ENCODE data around the gene GALM.

Gene GALM

GRCh38 chr2:38665854-38666555 lies at the start of gene GALM:
GALM (plus strand) TSS chr2:38666114; CDS start chr2:38666162, 48 bp downstream.
- Histone ChIP-seq H3K4me3 (ENCODE audit: low read depth, low read length) (no peak within 1 kb of the TSS), H3K27ac (no peak within 1 kb of the TSS), H3K9me3 (ENCODE audit: severe bottlenecking) (no peaks in the 10 kb centered on the region), H3K36me3 (no peaks in the 10 kb centered on the region), H3K27me3 (ENCODE audit: insufficient read depth, low read depth, severe bottlenecking) (no peaks in the 10 kb centered on the region)
- no peak for TF ChIP-seq CTCF (IDR thresholded peaks at IDR 0.05; ENCODE audit: low read depth, low read length)
- no peak for DNase-seq

GRCh38 chr2:38617301-38617700 lies 48.6 kb upstream of the GALM start:
- Histone ChIP-seq H3K4me3 (ENCODE audit: low read depth, low read length) (no peak overlapping the region), H3K36me3 (no peaks in the 10 kb centered on the region), H3K27ac (no peak overlapping the region), H3K9me3 (ENCODE audit: severe bottlenecking) (no peaks in the 10 kb centered on the region), H3K27me3 (ENCODE audit: insufficient read depth, low read depth, severe bottlenecking) (no peaks in the 10 kb centered on the region)
- no peak for TF ChIP-seq CTCF (IDR thresholded peaks at IDR 0.05; ENCODE audit: low read depth, low read length)
- no peak for DNase-seq

GRCh38 chr2:38619458-38620164 lies 46.3 kb upstream of the GALM start:
- H3K27me3 ChIP-seq (ENCODE audit: insufficient read depth, low read depth, severe bottlenecking): no peaks in the 10 kb centered on the region

GRCh38 chr2:38620282-38620977 lies 45.5 kb upstream of the GALM start:
- no peak overlapping the region for H3K4me3 ChIP-seq (ENCODE audit: low read depth, low read length)
- no peak overlapping the region for H3K27ac ChIP-seq
- TF ChIP-seq CTCF (IDR thresholded peaks at IDR 0.05; ENCODE audit: low read depth, low read length): no peak
- H3K9me3 ChIP-seq (ENCODE audit: severe bottlenecking): no peaks in the 10 kb centered on the region
- H3K36me3 ChIP-seq: no peaks in the 10 kb centered on the region
- no peak for DNase-seq
- H3K27me3 ChIP-seq (ENCODE audit: insufficient read depth, low read depth, severe bottlenecking): no peaks in the 10 kb centered on the region

More at GRCh38 chr2:38619458-38620164, 46.3 kb upstream of the GALM start:
- no peak for TF ChIP-seq CTCF (IDR thresholded peaks at IDR 0.05; ENCODE audit: low read depth, low read length)
- Histone ChIP-seq H3K36me3 (no peaks in the 10 kb centered on the region), H3K4me3 (ENCODE audit: low read depth, low read length) (no peak overlapping the region), H3K27ac (no peak overlapping the region), H3K9me3 (ENCODE audit: severe bottlenecking) (no peaks in the 10 kb centered on the region)
- DNase-seq: no peak

GRCh38 chr2:38621018-38621417 lies 44.9 kb upstream of the GALM start:
- Histone ChIP-seq H3K36me3 (no peaks in the 10 kb centered on the region), H3K9me3 (ENCODE audit: severe bottlenecking) (no peaks in the 10 kb centered on the region), H3K4me3 (ENCODE audit: low read depth, low read length) (no peak overlapping the region), H3K27ac (no peak overlapping the region), H3K27me3 (ENCODE audit: insufficient read depth, low read depth, severe bottlenecking) (no peaks in the 10 kb centered on the region)
- no peak for DNase-seq
- no peak for TF ChIP-seq CTCF (IDR thresholded peaks at IDR 0.05; ENCODE audit: low read depth, low read length)

All from WERI-Rb-1 (cell line).